ENCODE measurements around the gene MAP4. TPM values are rescaled to one million over a fixed set of nuclear protein-coding genes. Genes with fewer than 3 reads are reported as not detected.

The MAP4 gene
- total RNA-seq, 1 donor from 2014 or later, result 138 TPM

- DNase-seq, result no peak
- Mint-ChIP-seq H3K9me3 (no peaks in the 10 kb centered on the region), H3K4me1 (no peaks in the 10 kb centered on the region), H3K4me3 (no peak overlapping the region), H3K27ac (no peak overlapping the region), H3K36me3 (ENCODE audit: low read depth) (peaks cover 35% of the 10 kb centered on the region), H3K27me3 (no peaks in the 10 kb centered on the region)
- intact Hi-C loops (cut with micrococcal nuclease), result no loop called here
These were observed 163.3 kb downstream of the MAP4 start for GRCh38 chr3:47852604-47853602.

GRCh38 chr3:47851888-47852603, 164.2 kb downstream of the MAP4 start:
- no peak for DNase-seq
- H3K4me1 Mint-ChIP-seq, result no peaks in the 10 kb centered on the region
- no peak overlapping the region for H3K27ac Mint-ChIP-seq
- H3K4me3 Mint-ChIP-seq, result no peak overlapping the region
- H3K9me3 Mint-ChIP-seq, result no peaks in the 10 kb centered on the region
- intact Hi-C loops (cut with micrococcal nuclease), result loop anchor here (1.0 kb wide), 1 partner anchor 15 kb away; no protein-coding TSS in a partner anchor
- H3K27me3 Mint-ChIP-seq, result no peaks in the 10 kb centered on the region
- peaks cover 39% of the 10 kb centered on the region for H3K36me3 Mint-ChIP-seq (ENCODE audit: low read depth)

- peak overlapping the region; percentile 32 for H3K27ac Mint-ChIP-seq
- H3K27me3 Mint-ChIP-seq, result no peaks in the 10 kb centered on the region
- H3K36me3 Mint-ChIP-seq (ENCODE audit: low read depth), result peaks cover 39% of the 10 kb centered on the region
These were observed 165.4 kb downstream of the MAP4 start for GRCh38 chr3:47850564-47851410.

GRCh38 chr3:47849699-47850563, 166.3 kb downstream of the MAP4 start:
- Mint-ChIP-seq H3K27ac (peak overlapping the region; percentile 32), H3K27me3 (no peaks in the 10 kb centered on the region), H3K9me3 (no peaks in the 10 kb centered on the region), H3K4me3 (no peak overlapping the region), H3K36me3 (ENCODE audit: low read depth) (peaks cover 43% of the 10 kb centered on the region), H3K4me1 (no peaks in the 10 kb centered on the region)
- intact Hi-C loops (cut with micrococcal nuclease), result no loop called here
- no peak for DNase-seq

More at GRCh38 chr3:47850564-47851410, 165.4 kb downstream of the MAP4 start:
- no peak overlapping the region for H3K4me3 Mint-ChIP-seq
- DNase-seq, result no peak
- no peaks in the 10 kb centered on the region for H3K9me3 Mint-ChIP-seq
- no peaks in the 10 kb centered on the region for H3K4me1 Mint-ChIP-seq
- intact Hi-C loops (cut with micrococcal nuclease), result loop anchor here (1.0 kb wide), 1 partner anchor 17 kb away; no protein-coding TSS in a partner anchor

GRCh38 chr3:47849186-47849698, 167.0 kb downstream of the MAP4 start:
- Mint-ChIP-seq H3K27me3 (no peaks in the 10 kb centered on the region), H3K36me3 (ENCODE audit: low read depth) (peaks cover 47% of the 10 kb centered on the region), H3K4me1 (no peaks in the 10 kb centered on the region), H3K27ac (no peak overlapping the region), H3K4me3 (no peak overlapping the region), H3K9me3 (no peaks in the 10 kb centered on the region)
- intact Hi-C loops (cut with micrococcal nuclease), result no loop called here
- DNase-seq, result no peak

GRCh38 chr3:47848599-47849117, 167.6 kb downstream of the MAP4 start:
- H3K27ac Mint-ChIP-seq, result no peak overlapping the region
- H3K27me3 Mint-ChIP-seq, result no peaks in the 10 kb centered on the region
- H3K4me1 Mint-ChIP-seq, result no peaks in the 10 kb centered on the region
- intact Hi-C loops (cut with micrococcal nuclease), result no loop called here
- H3K9me3 Mint-ChIP-seq, result no peaks in the 10 kb centered on the region
- peaks cover 49% of the 10 kb centered on the region for H3K36me3 Mint-ChIP-seq (ENCODE audit: low read depth)
- no peak for DNase-seq
- H3K4me3 Mint-ChIP-seq, result no peak overlapping the region

GRCh38 chr3:47847801-47848518, 168.3 kb downstream of the MAP4 start:
- intact Hi-C loops (cut with micrococcal nuclease), result no loop called here
- no peak overlapping the region for H3K27ac Mint-ChIP-seq
- H3K4me1 Mint-ChIP-seq, result no peaks in the 10 kb centered on the region
- H3K36me3 Mint-ChIP-seq (ENCODE audit: low read depth), result peaks cover 53% of the 10 kb centered on the region
- no peaks in the 10 kb centered on the region for H3K9me3 Mint-ChIP-seq
- no peak for DNase-seq
- H3K4me3 Mint-ChIP-seq, result no peak overlapping the region
- H3K27me3 Mint-ChIP-seq, result no peaks in the 10 kb centered on the region

- Mint-ChIP-seq H3K4me1 (no peaks in the 10 kb centered on the region), H3K4me3 (no peak overlapping the region), H3K27ac (no peak overlapping the region), H3K27me3 (no peaks in the 10 kb centered on the region), H3K9me3 (no peaks in the 10 kb centered on the region), H3K36me3 (ENCODE audit: low read depth) (peaks cover 57% of the 10 kb centered on the region)
- DNase-seq, result no peak
- intact Hi-C loops (cut with micrococcal nuclease), result no loop called here
These were observed 169.0 kb downstream of the MAP4 start for GRCh38 chr3:47847260-47847659.

- H3K27me3 Mint-ChIP-seq, result no peaks in the 10 kb centered on the region
- intact Hi-C loops (cut with micrococcal nuclease), result no loop called here
- peaks cover 56% of the 10 kb centered on the region for H3K36me3 Mint-ChIP-seq (ENCODE audit: low read depth)
These were observed 169.4 kb downstream of the MAP4 start for GRCh38 chr3:47846880-47847248.

GRCh38 chr3:47846186-47846879, 169.9 kb downstream of the MAP4 start:
- no peaks in the 10 kb centered on the region for H3K27me3 Mint-ChIP-seq
- no peak overlapping the region for H3K4me3 Mint-ChIP-seq
- H3K27ac Mint-ChIP-seq, result no peak overlapping the region
- no peaks in the 10 kb centered on the region for H3K4me1 Mint-ChIP-seq
- H3K36me3 Mint-ChIP-seq (ENCODE audit: low read depth), result peaks cover 61% of the 10 kb centered on the region
- no peak for DNase-seq
- intact Hi-C loops (cut with micrococcal nuclease), result no loop called here
- no peaks in the 10 kb centered on the region for H3K9me3 Mint-ChIP-seq

More at GRCh38 chr3:47846880-47847248, 169.4 kb downstream of the MAP4 start:
- H3K4me1 Mint-ChIP-seq, result no peaks in the 10 kb centered on the region
- DNase-seq, result no peak
- no peaks in the 10 kb centered on the region for H3K9me3 Mint-ChIP-seq
- H3K4me3 Mint-ChIP-seq, result no peak overlapping the region
- no peak overlapping the region for H3K27ac Mint-ChIP-seq

- intact Hi-C loops (cut with micrococcal nuclease), result no loop called here
- no peak for DNase-seq
- no peak overlapping the region for H3K4me3 Mint-ChIP-seq
- no peaks in the 10 kb centered on the region for H3K9me3 Mint-ChIP-seq
- peaks cover 5% of the 10 kb centered on the region for H3K4me1 Mint-ChIP-seq
- H3K27me3 Mint-ChIP-seq, result no peaks in the 10 kb centered on the region
- peaks cover 64% of the 10 kb centered on the region for H3K36me3 Mint-ChIP-seq (ENCODE audit: low read depth)
- no peak overlapping the region for H3K27ac Mint-ChIP-seq
These were observed 174.3 kb downstream of the MAP4 start for GRCh38 chr3:47841786-47842349.

Measured in activated CD4-positive, alpha-beta T cell treated with anti-CD3 and anti-CD28 coated beads, Interleukin-2, amount 10 ng/mL, durations not matched to agents 24 days and 14 days (primary cell).